ENCODE results near the gene CCL17. TPM values are rescaled to one million over a fixed set of nuclear protein-coding genes. Genes with fewer than 3 reads are reported as not detected.

The CCL17 gene
- total and polyA plus RNA-seq, 2 of the 4 experiments (the other 2 are of a cell fraction): not detected

GRCh38 chr16:57383276-57384247 is 21.0 kb upstream of the CCL17 start:
- H2BK15ac ChIP-seq (ENCODE audit: low read depth, low read length): no peak overlapping the region
- no peak overlapping the region for H3K27ac ChIP-seq (ENCODE audit: insufficient read depth, low read length)
- H2BK5ac ChIP-seq (ENCODE audit: low read depth, low read length, poor library complexity, severe bottlenecking): no peak overlapping the region
- no peaks in the 10 kb centered on the region for H3K9me3 ChIP-seq (ENCODE audit: control insufficient read depth, insufficient read depth, low read length)
- H3K9ac ChIP-seq (ENCODE audit: low read depth, low read length): no peak overlapping the region
- BruUV-seq (replicated peaks): no TSS peak
- ChIA-PET POLR2A (ENCODE audit: unreplicated experiment) (no interaction called here), CTCF (no interaction called here)
- no peak overlapping the region for H4K8ac ChIP-seq (ENCODE audit: low read depth in 2 of 2, low read length in 2 of 2)
- H3K4me1 ChIP-seq (ENCODE audit: control insufficient read depth, insufficient read depth, low read length): peaks cover 3% of the 10 kb centered on the region; the same call in 1 of the 2 replicates
- no peak overlapping the region for H3K56ac ChIP-seq (ENCODE audit: extremely low read depth, insufficient read depth, low read length)
- H3K23ac ChIP-seq (ENCODE audit: low read depth, low read length): no peak overlapping the region
- TF ChIP-seq MAZ (IDR thresholded peaks at IDR 0.05; ENCODE audit: borderline replicate concordance, low read depth, low read length) (peak; percentile 45; the same call in 1 of the 2 replicates), RCOR1 (IDR thresholded peaks at IDR 0.05; ENCODE audit: insufficient replicate concordance, low read length) (no peak)
- no peak overlapping the region for H3K4ac ChIP-seq (ENCODE audit: low read depth, low read length)
- no peaks in the 10 kb centered on the region for H3K36me3 ChIP-seq (ENCODE audit: control insufficient read depth, insufficient read depth, low read length)
- no peak overlapping the region for H2AK5ac ChIP-seq (ENCODE audit: low read depth, low read length)
- ATAC-seq (ENCODE audit: low read depth) (peak; percentile 94), DNase-seq (peak; percentile 36)
- H3K18ac ChIP-seq (ENCODE audit: low read depth, low read length): no peak overlapping the region
- peak overlapping the region; percentile 44 for H2AFZ ChIP-seq (replicated peaks; ENCODE audit: low read length, poor library complexity)
- in situ Hi-C loops (cut with MboI; ENCODE audit: low sequenced_read_pairs) (no loop called here), intact Hi-C loops (cut with micrococcal nuclease) (no loop called here), dilution Hi-C loops (cut with HindIII; ENCODE audit: low sequenced_read_pairs, unreplicated experiment) (no loop called here)
- H2BK120ac ChIP-seq (ENCODE audit: low read depth, low read length): no peak overlapping the region
- no peak overlapping the region for H3K4me3 ChIP-seq (ENCODE audit: insufficient read depth, low read depth, low read length)
- no peak overlapping the region for H4K91ac ChIP-seq (ENCODE audit: insufficient read depth, low read depth, low read length)
- no peaks in the 10 kb centered on the region for H4K20me1 ChIP-seq (ENCODE audit: insufficient read depth, low read length)
- H2BK20ac ChIP-seq (ENCODE audit: low read depth, low read length): no peak overlapping the region
- no peak overlapping the region for H3K4me2 ChIP-seq (ENCODE audit: low read depth, low read length)
- peaks cover 13% of the 10 kb centered on the region for H3K27me3 ChIP-seq (ENCODE audit: control insufficient read depth, insufficient read depth, low read length)
- no peak overlapping the region for H4K5ac ChIP-seq (ENCODE audit: low read depth, low read length)
- 0% methylated on average over 1 of the region's 8 CpGs; no CpG with 5 or more reads in 1 of the 2 experiments for WGBS, 2 experiments (ENCODE audit: extremely low coverage in 2 of 2, insufficient read length in 1 of 2)
- H2AK9ac ChIP-seq (replicated peaks; ENCODE audit: low read depth, low read length, poor library complexity): no peak overlapping the region
- no peaks in the 10 kb centered on the region for H3K79me1 ChIP-seq (ENCODE audit: low read depth in 1 of 2, low read length in 2 of 2)
- no peak overlapping the region for H3K14ac ChIP-seq (replicated peaks; ENCODE audit: low read depth, low read length)
- H3K9me1 ChIP-seq (ENCODE audit: insufficient read depth, low read length): no peaks in the 10 kb centered on the region

Data from IMR-90 (cell line).